Activated T-cell treated with anti-CD3 and anti-CD28 coated beads, Interleukin-2, amount 50 U/mL, for 72 hours (primary cell): ENCODE data around the gene GNAI1. TPM values are rescaled to one million over a fixed set of nuclear protein-coding genes. Genes with fewer than 3 reads are reported as not detected.

Experiments used
- ATAC-seq, 2 donors: fragments of 150-1000 bp; cut with Tn5 transposase; replicated peaks in 1 of 2; 2 replicates each; pipeline ENCODE4 v1.10.0; 2021; ENCODE audit warnings: moderate library complexity in 2 of 2, mild to moderate bottlenecking in 1 of 2
- DNase-seq, 2 donors: peaks; one replicate each; pipeline ENCODE4 v3.0.0; 2021 to 2022; ENCODE audit warnings: mixed read lengths in 1 of 2
- H3K27ac Mint-ChIP-seq: one replicate; pipeline ENCODE4 v1.8.0; 2022; ENCODE audit warnings: mild to moderate bottlenecking, moderate library complexity, mixed read lengths
- H3K27me3 Mint-ChIP-seq: one replicate; pipeline ENCODE4 v1.8.0; 2022; ENCODE audit warnings: low read depth, mixed read lengths
- H3K36me3 Mint-ChIP-seq, 2 donors: one replicate each; pipeline ENCODE4 v1.8.0; 2022; ENCODE audit warnings: mixed read lengths in 2 of 2, mild to moderate bottlenecking in 1 of 2; ENCODE audit not compliant: insufficient read depth in 2 of 2
- H3K4me1 Mint-ChIP-seq: one replicate; pipeline ENCODE4 v1.8.0; 2022; ENCODE audit warnings: low read depth, mixed read lengths
- H3K4me3 Mint-ChIP-seq, 2 donors: one replicate each; pipeline ENCODE4 v1.8.0; 2022; ENCODE audit warnings: mild to moderate bottlenecking in 2 of 2, mixed read lengths in 2 of 2, moderate library complexity in 2 of 2
- H3K9me3 Mint-ChIP-seq, 2 donors: one replicate each; pipeline ENCODE4 v1.8.0; 2022; ENCODE audit warnings: mixed read lengths in 2 of 2
- total RNA-seq, 2 donors: library from RNA; stranded (reverse); gene quantifications; one replicate each; pipeline ENCODE4 v1.2.3, GENCODE V29; 2022

The GNAI1 gene
- total RNA-seq, 2 donors from 2014 or later: 4.0 to 4.4 TPM

DNA sequence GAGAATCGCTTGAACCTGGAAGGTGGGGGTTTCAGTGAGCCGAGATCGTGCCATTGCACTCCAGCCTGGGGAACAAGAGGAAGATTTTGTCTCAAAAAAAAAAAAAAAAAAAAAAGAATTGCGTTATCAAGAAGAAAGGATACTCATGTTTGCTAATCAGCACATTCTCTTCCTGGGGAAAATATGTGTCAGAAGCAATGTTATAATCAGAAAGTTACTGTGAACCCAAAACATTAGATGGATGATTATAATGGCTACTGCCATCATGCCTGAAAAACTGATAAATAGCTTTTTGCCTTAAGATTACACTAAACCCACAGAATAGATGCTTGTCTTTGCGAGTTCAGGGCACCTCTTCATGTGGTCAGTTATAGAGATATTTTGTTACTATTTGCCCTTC lies 24.3 kb upstream of the GNAI1 start:
- Mint-ChIP-seq H3K9me3 (peaks cover 0 to 3% of the 10 kb centered on the region in 2 donors), H3K27ac (no peak overlapping the region)

DNA sequence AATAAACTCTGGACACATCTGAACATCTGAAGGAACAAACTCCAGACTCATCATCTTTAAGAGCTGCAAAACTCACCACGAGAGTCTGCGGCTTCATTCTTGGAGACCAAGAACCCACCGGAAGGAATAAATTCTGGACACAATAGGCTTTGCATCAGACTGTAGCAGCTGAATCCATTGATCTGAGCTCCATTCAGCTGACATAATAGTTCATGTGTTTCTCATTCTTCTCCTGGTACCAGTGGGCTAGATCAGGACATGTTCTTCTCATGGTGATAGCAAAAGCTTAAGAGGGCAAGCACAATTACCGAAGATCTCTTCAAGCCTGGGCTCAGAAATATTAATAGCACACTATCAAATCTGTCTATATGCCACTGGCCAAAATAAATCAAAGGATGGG lies 20.5 kb upstream of the GNAI1 start:
- H3K27me3 Mint-ChIP-seq: peaks cover 6% of the 10 kb centered on the region
- no peak overlapping the region for H3K4me3 Mint-ChIP-seq
- H3K9me3 Mint-ChIP-seq: no peaks in the 10 kb centered on the region
- H3K4me1 Mint-ChIP-seq: no peaks in the 10 kb centered on the region
- DNase-seq: no peak
- H3K27ac Mint-ChIP-seq: no peak overlapping the region
- no peak for ATAC-seq
- H3K36me3 Mint-ChIP-seq: no peaks in the 10 kb centered on the region

More for the DNA sequence above, 24.3 kb upstream of the GNAI1 start:
- Mint-ChIP-seq H3K4me1 (peaks cover 13% of the 10 kb centered on the region), H3K27me3 (peaks cover 6% of the 10 kb centered on the region), H3K4me3 (no peak overlapping the region), H3K36me3 (no peaks in the 10 kb centered on the region)
- ATAC-seq (no peak), DNase-seq (no peak)

DNA sequence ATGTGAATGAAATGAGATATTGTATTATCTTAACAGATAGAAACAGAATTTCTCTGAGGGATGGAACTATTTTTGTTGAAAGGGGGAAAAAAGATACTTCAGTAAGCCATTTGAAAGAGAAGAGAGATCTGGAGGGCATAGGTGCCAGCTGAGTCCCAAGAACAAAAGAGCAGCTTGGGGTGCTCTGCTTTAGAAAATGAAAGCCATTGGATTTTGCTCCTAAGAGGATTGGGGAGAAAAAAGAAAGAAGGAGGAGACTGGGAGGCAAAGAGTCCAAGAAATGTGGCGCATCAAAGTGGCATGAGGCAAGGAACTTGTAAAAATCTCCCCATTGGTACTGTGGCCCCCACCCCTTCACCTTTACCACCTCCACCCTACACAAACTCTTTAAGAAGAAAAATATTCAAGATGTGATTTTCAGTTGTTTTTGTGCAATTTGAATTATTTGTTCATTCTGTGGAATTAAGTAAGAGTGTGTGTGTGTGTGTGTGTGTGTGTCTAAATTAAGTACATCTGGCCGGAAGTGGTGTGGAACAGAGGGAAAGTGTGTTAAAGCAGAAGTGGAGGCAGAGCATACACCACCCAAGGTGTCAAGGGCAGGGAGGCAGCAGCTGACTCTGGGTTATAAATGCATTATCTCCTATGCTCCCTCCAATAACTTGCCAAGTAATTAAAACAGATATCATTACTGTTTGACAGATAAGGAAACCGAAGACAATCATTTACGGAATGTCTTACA lies 9.9 kb upstream of the GNAI1 start:
- Mint-ChIP-seq H3K4me1 (no peaks in the 10 kb centered on the region), H3K4me3 (no peak overlapping the region), H3K27ac (no peak overlapping the region), H3K27me3 (peaks cover 21% of the 10 kb centered on the region), H3K9me3 (no peaks in the 10 kb centered on the region), H3K36me3 (no peaks in the 10 kb centered on the region)
- DNase-seq (no peak), ATAC-seq (no peak)

DNA sequence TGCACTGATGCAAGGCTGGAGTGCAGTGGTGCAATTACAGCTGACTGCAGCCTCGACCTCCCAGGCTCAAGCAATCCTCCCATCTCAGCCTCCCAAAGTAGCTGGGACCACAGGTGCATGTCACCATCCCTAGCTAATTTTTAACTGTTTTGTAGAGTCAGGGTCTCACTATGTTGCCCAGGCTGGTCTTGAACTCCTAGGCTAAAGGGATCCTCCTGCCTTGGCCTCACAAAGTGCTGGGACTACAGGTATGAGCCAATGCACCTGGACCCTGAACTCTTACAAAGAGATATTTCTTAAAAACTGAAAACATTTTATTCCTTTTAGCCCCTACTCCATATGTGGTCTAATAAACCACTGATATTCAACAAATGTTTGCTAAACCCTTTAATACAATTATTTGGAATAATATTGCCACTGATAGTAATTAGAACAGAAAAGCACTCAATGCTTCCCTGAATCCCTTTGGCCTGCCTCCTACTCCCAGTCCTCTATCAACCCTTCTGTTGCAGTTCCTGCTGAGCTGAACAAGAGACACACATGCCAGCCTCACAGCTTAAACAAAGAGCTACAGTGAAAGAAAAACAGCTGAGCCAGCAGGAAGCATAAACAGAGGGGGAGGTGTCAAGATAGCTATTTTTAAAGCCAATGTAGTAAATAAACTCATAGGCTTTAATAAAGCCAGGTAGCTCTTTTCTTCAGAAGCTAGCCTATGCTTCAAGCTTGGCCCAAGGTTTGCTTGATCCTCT lies 7.0 kb upstream of the GNAI1 start:
- no peaks in the 10 kb centered on the region for H3K36me3 Mint-ChIP-seq
- H3K27me3 Mint-ChIP-seq: peaks cover 22% of the 10 kb centered on the region
- H3K4me3 Mint-ChIP-seq: no peak overlapping the region
- DNase-seq (no peak), ATAC-seq (no peak)
- H3K9me3 Mint-ChIP-seq: no peaks in the 10 kb centered on the region
- H3K4me1 Mint-ChIP-seq: no peaks in the 10 kb centered on the region
- no peak overlapping the region for H3K27ac Mint-ChIP-seq

DNA sequence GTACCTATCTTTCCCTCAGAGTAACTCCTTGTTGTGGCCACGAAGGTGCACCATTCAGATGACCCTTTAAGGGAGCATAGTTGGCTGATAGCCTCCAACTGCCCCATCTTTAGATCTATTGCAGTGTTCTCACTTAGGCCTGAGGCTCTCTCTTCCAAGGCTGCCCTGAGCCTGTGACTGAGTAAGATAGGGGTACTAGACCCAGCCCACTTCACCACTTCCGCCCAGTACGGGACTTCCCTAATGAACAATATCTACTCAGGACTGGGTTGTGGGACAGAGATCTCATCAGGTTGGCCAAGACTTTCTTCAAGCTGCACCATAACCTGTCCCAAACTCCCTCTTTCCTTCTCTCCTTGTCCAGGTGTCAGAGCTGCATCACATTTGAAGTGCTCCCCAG lies 5.7 kb upstream of the GNAI1 start:
- ATAC-seq: no peak
- Mint-ChIP-seq H3K27me3 (peaks cover 36% of the 10 kb centered on the region), H3K9me3 (no peaks in the 10 kb centered on the region), H3K36me3 (no peaks in the 10 kb centered on the region), H3K4me1 (peaks cover 9% of the 10 kb centered on the region), H3K27ac (no peak overlapping the region), H3K4me3 (no peak overlapping the region)
- DNase-seq: no peak

DNA sequence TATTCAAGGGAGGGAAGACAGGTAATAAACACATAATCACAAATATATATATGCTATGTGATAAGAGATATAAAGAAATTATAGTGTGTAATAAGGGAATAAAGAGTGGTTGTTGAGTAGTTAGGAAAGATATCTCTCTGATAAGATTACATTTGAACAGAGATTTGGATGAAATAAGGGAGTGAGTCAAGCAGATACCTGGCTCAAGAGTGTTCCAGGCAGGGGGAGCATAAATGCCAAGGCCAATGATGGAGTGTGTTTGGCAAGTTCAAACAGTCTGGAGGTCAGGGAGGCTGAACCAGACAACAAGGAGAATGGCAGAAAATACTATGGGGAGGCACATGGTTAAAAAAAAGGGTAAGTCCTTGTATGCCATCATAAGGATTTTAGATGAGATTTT lies 4.8 kb upstream of the GNAI1 start:
- Mint-ChIP-seq H3K27me3 (peaks cover 32% of the 10 kb centered on the region), H3K4me3 (no peak overlapping the region), H3K4me1 (peaks cover 15% of the 10 kb centered on the region), H3K9me3 (no peaks in the 10 kb centered on the region), H3K36me3 (no peaks in the 10 kb centered on the region), H3K27ac (no peak overlapping the region)
- no peak for ATAC-seq
- DNase-seq: no peak

DNA sequence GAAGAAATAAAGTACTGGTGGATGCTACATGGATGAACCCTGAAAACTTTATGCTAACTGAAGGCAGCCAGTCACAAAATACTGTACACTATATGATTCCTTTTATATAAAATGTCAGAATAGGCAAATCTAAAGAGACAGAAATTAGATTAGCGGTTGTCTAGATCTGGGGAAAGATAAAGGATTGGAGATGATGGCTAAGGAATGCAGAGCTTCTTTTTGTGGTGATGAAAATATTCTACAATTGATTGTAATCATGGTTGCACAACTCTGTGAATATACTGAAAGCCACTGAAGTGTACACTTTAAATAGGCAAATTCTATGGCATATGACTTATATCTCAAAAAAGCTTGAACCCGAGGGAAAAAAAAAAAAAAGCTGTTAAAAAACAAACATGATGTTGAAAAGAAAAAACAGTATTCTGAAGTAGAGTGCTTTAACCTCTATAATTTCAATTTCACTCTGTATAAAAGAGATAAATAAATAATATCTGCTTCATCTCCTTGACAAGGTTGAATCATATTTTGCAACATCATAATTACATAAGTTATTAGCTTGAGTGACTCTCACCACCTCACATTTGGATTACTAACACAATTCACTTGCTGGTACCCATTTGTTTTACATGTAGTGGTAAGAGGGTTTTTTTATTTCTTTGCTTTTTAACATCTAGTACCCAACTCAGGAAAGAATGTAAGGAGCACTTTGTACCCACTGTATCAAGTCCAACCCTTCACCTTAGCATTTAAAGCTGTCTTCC lies 2.8 kb upstream of the GNAI1 start:
- Mint-ChIP-seq H3K4me1 (peaks cover 28% of the 10 kb centered on the region), H3K27me3 (peaks cover 28% of the 10 kb centered on the region), H3K4me3 (no peak overlapping the region), H3K27ac (no peak overlapping the region), H3K9me3 (no peaks in the 10 kb centered on the region), H3K36me3 (peaks cover 0 to 2% of the 10 kb centered on the region in 2 donors)
- no peak for DNase-seq
- ATAC-seq: no peak

DNA sequence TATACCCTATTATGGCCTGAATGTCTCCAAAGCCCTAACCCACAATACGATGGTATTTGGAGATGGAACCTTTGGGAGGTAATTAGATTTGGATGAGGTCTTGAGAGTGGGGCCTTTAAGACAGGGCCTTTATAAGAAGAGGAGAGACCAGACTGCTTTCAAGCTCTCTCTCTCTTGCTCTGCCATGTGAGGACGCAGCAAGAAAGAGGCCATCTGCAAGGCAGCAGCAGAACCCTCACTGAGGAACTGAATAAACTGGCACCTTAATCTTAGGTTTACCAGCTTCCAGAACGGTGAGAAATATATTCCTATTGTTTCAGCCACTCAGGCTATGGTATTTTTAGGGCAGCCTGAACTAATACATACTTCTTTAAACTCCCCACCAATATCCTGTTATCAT lies 2.0 kb upstream of the GNAI1 start:
- Mint-ChIP-seq H3K36me3 (peaks cover under 1 to 3% of the 10 kb centered on the region in 2 donors), H3K4me1 (peaks cover 32% of the 10 kb centered on the region), H3K9me3 (peaks cover 0 to under 1% of the 10 kb centered on the region in 2 donors), H3K27ac (no peak overlapping the region), H3K4me3 (no peak overlapping the region), H3K27me3 (peaks cover 30% of the 10 kb centered on the region)
- DNase-seq: no peak
- ATAC-seq: no peak

DNA sequence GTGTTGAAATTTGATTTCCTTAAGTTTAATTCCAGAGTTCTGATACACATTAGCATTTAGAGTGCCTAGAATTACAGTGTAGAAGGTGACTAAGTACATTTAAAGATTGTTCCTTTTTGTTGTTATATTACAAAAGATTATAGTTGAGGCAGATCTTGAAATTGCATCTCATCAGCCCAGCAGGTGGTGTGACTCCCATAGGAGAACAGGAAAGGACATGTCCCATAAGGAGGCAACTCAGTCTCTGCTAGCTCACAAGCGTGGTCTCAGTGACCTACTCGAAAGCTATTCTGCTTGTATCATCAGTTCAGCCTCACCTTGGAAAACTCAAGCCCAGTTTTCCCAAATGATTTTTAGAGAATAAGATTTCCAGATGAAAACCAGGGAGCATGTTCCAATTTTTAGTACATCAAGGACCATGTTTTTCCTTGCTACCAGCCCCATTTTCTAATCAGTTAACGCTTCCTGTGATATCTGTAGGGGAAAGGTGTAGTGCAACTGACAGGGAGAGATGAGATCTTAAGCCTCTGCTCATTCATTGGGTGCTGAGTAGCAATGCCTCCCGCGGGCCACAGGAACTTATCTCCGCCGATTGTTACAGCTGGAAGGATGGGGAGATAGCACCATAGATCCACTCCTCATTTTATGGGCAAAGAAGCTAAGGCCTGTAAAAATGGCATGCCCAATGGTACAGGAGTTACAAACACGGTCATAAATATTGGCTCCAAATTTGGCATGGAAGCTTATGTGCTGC lies 1.1 kb upstream of the GNAI1 start:
- Mint-ChIP-seq H3K4me3 (peak overlapping the region; percentile 66 to 83), H3K27ac (no peak overlapping the region), H3K4me1 (peaks cover 39% of the 10 kb centered on the region), H3K9me3 (peaks cover 0 to 2% of the 10 kb centered on the region in 2 donors), H3K27me3 (peaks cover 34% of the 10 kb centered on the region), H3K36me3 (peaks cover 2 to 4% of the 10 kb centered on the region in 2 donors)
- ATAC-seq (no peak), DNase-seq (no peak)

DNA sequence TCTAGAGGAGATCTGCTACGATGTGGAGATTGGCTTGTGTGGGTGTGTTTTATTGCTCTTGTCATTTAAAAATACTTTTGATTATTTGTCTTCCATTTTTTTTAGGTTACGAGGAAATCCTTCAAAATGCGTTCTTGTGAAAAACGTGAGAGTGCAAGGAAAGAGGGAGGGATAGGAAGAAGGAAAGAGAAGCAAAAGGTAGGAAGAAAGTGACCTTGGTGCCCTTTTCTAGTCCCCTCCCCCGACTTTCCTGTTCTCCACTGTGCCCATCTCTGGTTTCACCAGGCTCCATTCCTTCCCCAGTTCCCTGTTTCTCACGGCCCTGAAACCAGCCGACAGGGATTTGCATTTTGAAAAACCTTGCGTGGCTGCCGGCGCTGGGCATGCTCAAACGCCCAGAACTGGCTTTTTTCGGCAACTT lies 506 bp upstream of the GNAI1 start:
- H3K36me3 Mint-ChIP-seq: peaks cover 2 to 4% of the 10 kb centered on the region in 2 donors
- peaks cover 39% of the 10 kb centered on the region for H3K27me3 Mint-ChIP-seq
- H3K9me3 Mint-ChIP-seq: peaks cover 0 to 2% of the 10 kb centered on the region in 2 donors
- H3K4me3 Mint-ChIP-seq: peak overlapping the region; percentile 66 to 83
- H3K27ac Mint-ChIP-seq: no peak overlapping the region
- DNase-seq: no peak
- H3K4me1 Mint-ChIP-seq: peaks cover 45% of the 10 kb centered on the region
- ATAC-seq: no peak

DNA sequence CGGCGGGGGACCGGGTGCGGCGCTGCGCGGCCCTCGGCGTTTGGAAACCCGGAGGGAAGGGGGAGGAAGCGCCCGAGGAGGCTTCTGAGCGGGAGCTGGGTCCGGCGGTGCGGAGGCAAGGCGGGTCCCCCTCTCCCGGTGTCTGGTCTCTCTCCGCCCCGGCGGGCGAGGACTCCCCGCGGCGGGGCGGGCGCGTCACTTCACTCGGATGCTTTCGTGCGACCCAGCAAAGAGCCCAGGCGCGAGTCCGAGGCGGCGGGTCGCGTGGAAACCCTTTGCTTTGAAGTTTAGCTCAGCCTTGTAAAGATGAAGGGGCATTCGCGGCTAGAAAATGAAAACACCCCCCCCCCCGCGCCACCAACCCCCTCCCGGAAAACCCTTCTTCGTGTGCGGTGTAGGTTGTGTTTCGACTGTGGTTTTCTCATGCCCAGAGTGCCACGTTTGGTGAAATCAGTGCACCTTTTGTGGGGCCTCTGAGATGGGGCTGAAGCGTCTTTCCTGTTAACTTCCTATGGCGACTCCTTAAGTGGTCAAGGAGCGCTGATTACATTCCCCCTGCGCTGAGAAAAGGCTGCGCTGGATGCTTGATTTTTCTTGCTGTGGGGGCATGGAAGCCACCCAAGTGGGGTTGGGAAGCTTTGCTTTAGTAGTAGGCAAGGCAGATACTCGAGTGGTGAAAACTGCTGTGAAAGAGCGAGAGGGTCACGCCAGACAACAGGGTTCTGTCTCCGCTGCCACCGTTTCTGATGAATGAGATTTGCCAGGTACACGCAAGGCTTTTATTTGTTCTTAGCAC lies 876 bp downstream of the GNAI1 start:
- ATAC-seq (peak; percentile 32 to 49), DNase-seq (peak; percentile 28 to 62)
- H3K9me3 Mint-ChIP-seq: peaks cover 0 to 2% of the 10 kb centered on the region in 2 donors
- H3K4me1 Mint-ChIP-seq: peaks cover 49% of the 10 kb centered on the region
- H3K4me3 Mint-ChIP-seq: peak overlapping the region; percentile 90 to 91
- H3K36me3 Mint-ChIP-seq: peaks cover 2 to 4% of the 10 kb centered on the region in 2 donors
- peak overlapping the region; percentile 79 for H3K27ac Mint-ChIP-seq
- peaks cover 48% of the 10 kb centered on the region for H3K27me3 Mint-ChIP-seq
